Measurements from ENCODE around the gene TAS2R14. TPM values are rescaled to one million over a fixed set of nuclear protein-coding genes. Genes with fewer than 3 reads are reported as not detected.

The TAS2R14 gene
- total and polyA plus RNA-seq, 2 of the 13 experiments (the other 11 are each of a cell fraction or from before 2014, with no cell fraction given), result 1.1 to 2.3 TPM

GRCh38 chr12:10891937-10892336, 47.1 kb downstream of the TAS2R14 start (continued):
- TF ChIP-seq ATF4 (CRISPR knock-in tag; IDR thresholded peaks at IDR 0.05) (peak in 1 of 2 experiments; percentile 88; a peak in 2 of 4 replicates), ZBTB49 (CRISPR knock-in tag; IDR thresholded peaks at IDR 0.05; ENCODE audit: borderline replicate concordance) (no peak), YEATS2 (CRISPR knock-in tag; IDR thresholded peaks at IDR 0.05; ENCODE audit: borderline replicate concordance) (0 out of 2 replicates have a peak, but pooled peaks have one; percentile 24), KAT2B (IDR thresholded peaks at IDR 0.05; ENCODE audit: borderline replicate concordance, low read depth, low read length) (no peak), ZNF292 (CRISPR knock-in tag; IDR thresholded peaks at IDR 0.05; ENCODE audit: borderline replicate concordance, low read depth) (peak; percentile 78; the same call in 1 of the 2 replicates), ZFP91 (CRISPR knock-in tag; IDR thresholded peaks at IDR 0.05; ENCODE audit: borderline replicate concordance) (no peak; the same call in 1 of the 2 replicates), ZNF563 (CRISPR knock-in tag; IDR thresholded peaks at IDR 0.05) (no peak; the same call in 1 of the 2 replicates), GRHL1 (CRISPR knock-in tag; conservative IDR thresholded peaks at IDR 0.05) (no peak), MAZ (IDR thresholded peaks at IDR 0.05; ENCODE audit: borderline replicate concordance, low read depth, low read length) (no peak), MAZ (CRISPR knock-in tag; IDR thresholded peaks at IDR 0.05; ENCODE audit: low read depth) (no peak), CERS6 (CRISPR knock-in tag; IDR thresholded peaks at IDR 0.05) (no peak), MEIS1 (CRISPR knock-in tag; IDR thresholded peaks at IDR 0.05; ENCODE audit: borderline replicate concordance) (no peak; the same call in 1 of the 2 replicates), JUNB (CRISPR knock-in tag; IDR thresholded peaks at IDR 0.05; ENCODE audit: borderline replicate concordance) (peak; percentile 70; the same call in 1 of the 2 replicates), ZNF577 (CRISPR knock-in tag; IDR thresholded peaks at IDR 0.05; ENCODE audit: borderline replicate concordance, low read depth) (no peak), ZMAT3 (CRISPR knock-in tag; conservative IDR thresholded peaks at IDR 0.05) (peak; percentile 82; the same call in 1 of the 2 replicates), ZBTB26 (CRISPR knock-in tag; IDR thresholded peaks at IDR 0.05; ENCODE audit: borderline replicate concordance) (peak; percentile 65; the same call in 1 of the 2 replicates), TCF12 (IDR thresholded peaks at IDR 0.05) (no peak), TCF12 (CRISPR knock-in tag; IDR thresholded peaks at IDR 0.05) (peak; percentile 92; the same call in 1 of the 2 replicates)
